HCT116 (cell line): ENCODE measurements around the gene IGFBP7. TPM values are rescaled to one million over a fixed set of nuclear protein-coding genes. Genes with fewer than 3 reads are reported as not detected.

Experiments
- ATAC-seq: fragments of 200-7000 bp; cut with Tn5 transposase; 2 replicates; pipeline ENCODE4 v1.9.1; 2020; ENCODE audit warnings: mild to moderate bottlenecking, moderate library complexity
- BruUV-seq: library from RNA; stranded (reverse); fragments of 400-500 nt; replicated peaks from 2 replicates; lab custom pipeline; 2021; lab: Mats Ljungman, UMichigan
- CTCF ChIA-PET: fragments of 300-600 bp; sonication (Branson Sonifier 250); formaldehyde crosslinking; loops from one replicate; lab custom pipeline; 2021; ENCODE audit warnings: antibody characterized with exemption; lab: Charles Lee
- POLR2A ChIA-PET: fragments of 300-600, 350-600 bp; sonication (Branson Sonifier 250); formaldehyde crosslinking; loops from one replicate; lab custom pipeline; 2021; ENCODE audit warnings: antibody characterized with exemption; lab: Charles Lee
- RAD21 ChIA-PET, 2 experiments: fragments of 300-600 bp; sonication (Branson Sonifier 250); formaldehyde crosslinking; loops; one replicate each; lab custom pipeline; 2023; ENCODE audit warnings: low total read pairs in 2 of 2; ENCODE audit not compliant: uncharacterized antibody in 2 of 2, unreplicated experiment in 2 of 2, low non-redundant PET in 1 of 2; lab: Charles Lee
- DNase-seq: peaks from one replicate; pipeline ENCODE4 v3.0.0-alpha.2; 2010; ENCODE audit warnings: low read depth, low spot score
- H2AFZ ChIP-seq: fragments of 200-600 bp; shearing (Covaris generic), sonication (generic); 2 replicates; pipeline ENCODE4 v1.6.1; 2017; ENCODE audit warnings: low read depth, mixed run types, mixed read lengths, antibody characterized with exemption, low read length; ENCODE audit not compliant: poor library complexity, severe bottlenecking
- H3K27ac ChIP-seq: 2 replicates; pipeline ENCODE4 v1.5.1; 2012; ENCODE audit warnings: low read depth, low read length
- H3K27me3 ChIP-seq: fragments of 200-600 bp; sonication (generic); 2 replicates; pipeline ENCODE4 v1.6.1; 2016; ENCODE audit warnings: mixed run types, low read length, mixed read lengths; ENCODE audit not compliant: insufficient read depth
- H3K36me3 ChIP-seq, 2 experiments: fragments of 200-500 bp in 1 of 2; fragments of 200-600 bp in 1 of 2; sonication (Bioruptor generic) in 1 of 2; sonication (generic) in 1 of 2; 2 replicates each; pipeline versions ENCODE4 v1.5.1 to v1.6.1; 2014 to 2016; ENCODE audit warnings: low read length in 2 of 2, inconsistent platforms in 1 of 2, mixed read lengths in 1 of 2, mixed run types in 1 of 2; ENCODE audit not compliant: insufficient read depth in 2 of 2, control insufficient read depth in 1 of 2
- H3K4me1 ChIP-seq, 2 experiments: fragments of 200-600 bp in 1 of 2; sonication (generic) in 1 of 2; 2 replicates each; pipeline versions ENCODE4 v1.5.1 to v1.6.1; 2012 to 2017; ENCODE audit warnings: low read length in 2 of 2, inconsistent platforms in 1 of 2, mild to moderate bottlenecking in 1 of 2, mixed read lengths in 1 of 2, mixed run types in 1 of 2, moderate library complexity in 1 of 2; ENCODE audit not compliant: insufficient read depth in 2 of 2, control insufficient read depth in 1 of 2
- H3K4me2 ChIP-seq: fragments of 200-600 bp; sonication (generic); 2 replicates; pipeline ENCODE4 v1.6.1; 2017; ENCODE audit warnings: mixed run types, low read length, mixed read lengths
- H3K4me3 ChIP-seq, 2 experiments: fragments of 200-600 bp in 1 of 2; sonication (generic) in 1 of 2; replicated peaks in 1 of 2; 2 replicates each; pipeline ENCODE4 v1.5.1; 2011 to 2016; ENCODE audit warnings: low read length in 2 of 2, control low read depth in 1 of 2, low read depth in 1 of 2, mild to moderate bottlenecking in 1 of 2, mixed read lengths in 1 of 2, mixed run types in 1 of 2
- H3K79me2 ChIP-seq: fragments of 200-600 bp; sonication (generic); 2 replicates; pipeline ENCODE4 v1.6.1; 2017; ENCODE audit warnings: mild to moderate bottlenecking, mixed run types, low read length, moderate library complexity, mixed read lengths; ENCODE audit not compliant: insufficient read depth
- H3K9ac ChIP-seq: fragments of 200-600 bp; sonication (generic); 2 replicates; pipeline ENCODE4 v1.6.1; 2016; ENCODE audit warnings: low read length, mixed read lengths
- H3K9me2 ChIP-seq: fragments of 200-600 bp; sonication (generic), shearing (Covaris generic); 2 replicates; pipeline ENCODE4 v1.6.1; 2017; ENCODE audit warnings: mixed run types, mild to moderate bottlenecking, moderate library complexity; ENCODE audit not compliant: insufficient read depth
- H3K9me3 ChIP-seq, 2 experiments: fragments of 200-500 bp in 1 of 2; fragments of 200-600 bp in 1 of 2; sonication (Bioruptor generic) in 1 of 2; sonication (generic) in 1 of 2; 2 replicates each; pipeline ENCODE4 v1.6.1; 2014 to 2017; ENCODE audit warnings: low read length in 2 of 2, mixed read lengths in 2 of 2, inconsistent platforms in 1 of 2, low read depth in 1 of 2, mild to moderate bottlenecking in 1 of 2, mixed run types in 1 of 2, moderate library complexity in 1 of 2; ENCODE audit not compliant: control insufficient read depth in 1 of 2, insufficient read depth in 1 of 2
- H4K20me1 ChIP-seq: fragments of 200-600 bp; sonication (generic), shearing (Covaris generic); 2 replicates; pipeline ENCODE4 v1.6.1; 2017; ENCODE audit warnings: mixed run types, mild to moderate bottlenecking, moderate library complexity; ENCODE audit not compliant: insufficient read depth
- CBX3 ChIP-seq: IDR thresholded peaks from 2 replicates; pipeline ENCODE4 v1.6.1; 2012; ENCODE audit warnings: low read depth
- CEBPB ChIP-seq: IDR thresholded peaks from 2 replicates; pipeline ENCODE4 v1.6.1; 2012; ENCODE audit warnings: low read depth
- EGR1 ChIP-seq: IDR thresholded peaks from 2 replicates; pipeline ENCODE4 v1.6.1; 2012; ENCODE audit warnings: low read depth
- ELF1 ChIP-seq: IDR thresholded peaks from 2 replicates; pipeline ENCODE4 v1.6.1; 2012; ENCODE audit warnings: low read depth, borderline replicate concordance
- EZH2 ChIP-seq: fragments of 200-600 bp; sonication (generic); IDR thresholded peaks from 2 replicates; pipeline ENCODE4 v1.6.1; 2017; ENCODE audit warnings: antibody characterized with exemption, mixed run types
- EZH2phosphoT487 ChIP-seq: fragments of 200-600 bp; IDR thresholded peaks from 2 replicates; pipeline ENCODE4 v1.6.1; 2018; ENCODE audit warnings: antibody characterized with exemption, borderline replicate concordance
- FOSL1 ChIP-seq: IDR thresholded peaks from 2 replicates; pipeline ENCODE4 v1.6.1; 2012; ENCODE audit warnings: low read depth
- JUND ChIP-seq: IDR thresholded peaks from 2 replicates; pipeline ENCODE4 v1.6.1; 2012
- POLR2A ChIP-seq: IDR thresholded peaks from 2 replicates; pipeline ENCODE4 v1.7.0; 2011; ENCODE audit warnings: borderline replicate concordance; ENCODE audit not compliant: insufficient read depth, insufficient read length; ENCODE audit errors: extremely low read depth
- POLR2AphosphoS5 ChIP-seq: IDR thresholded peaks from 2 replicates; pipeline ENCODE4 v1.6.1; 2011; ENCODE audit warnings: mild to moderate bottlenecking, low read depth, low read length, moderate library complexity
- RAD21 ChIP-seq: IDR thresholded peaks from 2 replicates; pipeline ENCODE4 v1.6.1; 2012; ENCODE audit warnings: low read depth, mild to moderate bottlenecking
- SP1 ChIP-seq: IDR thresholded peaks from 2 replicates; pipeline ENCODE4 v1.6.1; 2012; ENCODE audit warnings: low read depth
- SRF ChIP-seq: IDR thresholded peaks from 2 replicates; pipeline ENCODE4 v1.6.1; 2012; ENCODE audit warnings: low read depth
- TCF7L2 ChIP-seq: IDR thresholded peaks from 2 replicates; pipeline ENCODE4 v1.7.0; 2011; ENCODE audit warnings: borderline replicate concordance, inconsistent platforms; ENCODE audit not compliant: insufficient read depth, insufficient read length; ENCODE audit errors: extremely low read depth
- YY1 ChIP-seq: IDR thresholded peaks from 2 replicates; pipeline ENCODE4 v1.6.1; 2011; ENCODE audit warnings: low read length, low read depth, moderate library complexity, mild to moderate bottlenecking; ENCODE audit not compliant: insufficient replicate concordance; ENCODE audit errors: extremely low read depth
- ZFX ChIP-seq: fragments of 450-650 bp; IDR thresholded peaks from 2 replicates; pipeline ENCODE4 v1.6.1; 2017
- ZNF274 ChIP-seq: fragments of 200-500 bp; sonication (Bioruptor generic); IDR thresholded peaks from 2 replicates; pipeline ENCODE4 v1.6.1; 2014; ENCODE audit warnings: mild to moderate bottlenecking, low read depth, low read length, inconsistent platforms
- intact Hi-C: fragments of 100-400 bp; cut with micrococcal nuclease; formaldehyde crosslinking; loops from 2 replicates; pipeline ENCODE4 v1.10.0; 2022
- total RNA-seq: library from RNA; stranded (reverse); gene quantifications from one replicate; pipeline ENCODE4 v1.2.1, GENCODE V29; 2021; ENCODE audit not compliant: unreplicated experiment
- TF ChIP-seq, protein P1 (sequence below), 3 experiments: fragments of 200-600 bp in 1 of 3; sonication (generic) in 1 of 3; IDR thresholded peaks in 2 of 3; conservative IDR thresholded peaks in 1 of 3; 2 replicates each; pipeline ENCODE4 v1.5.1; 2012 to 2017; ENCODE audit warnings: low read depth in 2 of 3, low read length in 2 of 3, antibody characterized with exemption in 1 of 3, borderline replicate concordance in 1 of 3, control low read depth in 1 of 3, mild to moderate bottlenecking in 1 of 3, mixed read lengths in 1 of 3, mixed run types in 1 of 3, moderate library complexity in 1 of 3; ENCODE audit not compliant: insufficient read depth in 1 of 3
- TF ChIP-seq, protein P2 (sequence below): IDR thresholded peaks from 2 replicates; pipeline ENCODE4 v1.6.1; 2012
- TF ChIP-seq, protein P3 (sequence below): IDR thresholded peaks from 2 replicates; pipeline ENCODE4 v1.6.1; 2011; ENCODE audit warnings: mild to moderate bottlenecking, low read length, moderate library complexity; ENCODE audit not compliant: insufficient replicate concordance; ENCODE audit errors: extremely low read depth

The IGFBP7 gene
- total RNA-seq, 1 experiment from 2014 or later: 0.91 TPM

DNA sequence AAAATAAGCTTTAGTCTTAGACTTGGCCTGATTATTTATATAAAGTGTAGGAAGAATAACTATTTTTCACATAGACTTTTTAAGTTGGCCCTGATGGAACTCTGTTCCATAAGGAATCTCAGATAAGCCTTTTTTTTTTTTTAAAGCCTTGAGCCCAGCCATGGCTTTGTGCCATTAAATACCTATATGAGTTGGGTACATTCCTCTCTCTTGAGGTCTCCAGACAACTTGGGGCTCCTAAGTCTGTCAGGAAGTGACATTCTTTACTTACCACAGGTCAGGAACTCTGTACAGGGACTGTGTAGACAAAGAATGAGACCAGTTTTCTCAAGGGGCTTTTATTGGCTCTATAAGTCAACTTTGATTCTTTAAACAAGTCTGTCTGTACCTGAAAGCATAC lies 27.1 kb upstream of the IGFBP7 start:
- DNase-seq: no peak
- CTCF ChIA-PET: no interaction called here
- no peaks in the 10 kb centered on the region for H4K20me1 ChIP-seq
- no peaks in the 10 kb centered on the region for H3K79me2 ChIP-seq
- ATAC-seq: no peak
- RAD21 ChIA-PET: no interaction called here
- H3K27me3 ChIP-seq: peaks cover 8% of the 10 kb centered on the region; the same call in 1 of the 2 replicates
- H3K9me3 ChIP-seq: no peaks in the 10 kb centered on the region
- BruUV-seq: no TSS peak
- H3K36me3 ChIP-seq: no peaks in the 10 kb centered on the region
- POLR2A ChIA-PET: no interaction called here
- H3K4me2 ChIP-seq: no peak overlapping the region
- intact Hi-C loops: no loop called here
- H3K9me2 ChIP-seq: no peaks in the 10 kb centered on the region
- H2AFZ ChIP-seq: no peak overlapping the region
- TF ChIP-seq FOSL1 (no peak), POLR2A (no peak), ZNF274 (no peak), EGR1 (no peak), JUND (no peak), RAD21 (no peak), ZFX (no peak), EZH2 (no peak), ELF1 (no peak), YY1 (no peak), SP1 (no peak), POLR2AphosphoS5 (no peak), CBX3 (no peak), CEBPB (no peak), TCF7L2 (no peak), SRF (no peak), EZH2phosphoT487 (no peak)
- TF ChIP-seq, protein P1, sequence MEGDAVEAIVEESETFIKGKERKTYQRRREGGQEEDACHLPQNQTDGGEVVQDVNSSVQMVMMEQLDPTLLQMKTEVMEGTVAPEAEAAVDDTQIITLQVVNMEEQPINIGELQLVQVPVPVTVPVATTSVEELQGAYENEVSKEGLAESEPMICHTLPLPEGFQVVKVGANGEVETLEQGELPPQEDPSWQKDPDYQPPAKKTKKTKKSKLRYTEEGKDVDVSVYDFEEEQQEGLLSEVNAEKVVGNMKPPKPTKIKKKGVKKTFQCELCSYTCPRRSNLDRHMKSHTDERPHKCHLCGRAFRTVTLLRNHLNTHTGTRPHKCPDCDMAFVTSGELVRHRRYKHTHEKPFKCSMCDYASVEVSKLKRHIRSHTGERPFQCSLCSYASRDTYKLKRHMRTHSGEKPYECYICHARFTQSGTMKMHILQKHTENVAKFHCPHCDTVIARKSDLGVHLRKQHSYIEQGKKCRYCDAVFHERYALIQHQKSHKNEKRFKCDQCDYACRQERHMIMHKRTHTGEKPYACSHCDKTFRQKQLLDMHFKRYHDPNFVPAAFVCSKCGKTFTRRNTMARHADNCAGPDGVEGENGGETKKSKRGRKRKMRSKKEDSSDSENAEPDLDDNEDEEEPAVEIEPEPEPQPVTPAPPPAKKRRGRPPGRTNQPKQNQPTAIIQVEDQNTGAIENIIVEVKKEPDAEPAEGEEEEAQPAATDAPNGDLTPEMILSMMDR (IDR thresholded peaks at IDR 0.05 in 2 of 3, conservative IDR thresholded peaks at IDR 0.05 in 1 of 3; ENCODE audit: borderline replicate concordance in 1 of 3, insufficient read depth in 1 of 3, low read depth in 2 of 3, low read length in 2 of 3): no peak
- TF ChIP-seq, protein P2, sequence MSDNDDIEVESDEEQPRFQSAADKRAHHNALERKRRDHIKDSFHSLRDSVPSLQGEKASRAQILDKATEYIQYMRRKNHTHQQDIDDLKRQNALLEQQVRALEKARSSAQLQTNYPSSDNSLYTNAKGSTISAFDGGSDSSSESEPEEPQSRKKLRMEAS: no peak
- TF ChIP-seq, protein P3, sequence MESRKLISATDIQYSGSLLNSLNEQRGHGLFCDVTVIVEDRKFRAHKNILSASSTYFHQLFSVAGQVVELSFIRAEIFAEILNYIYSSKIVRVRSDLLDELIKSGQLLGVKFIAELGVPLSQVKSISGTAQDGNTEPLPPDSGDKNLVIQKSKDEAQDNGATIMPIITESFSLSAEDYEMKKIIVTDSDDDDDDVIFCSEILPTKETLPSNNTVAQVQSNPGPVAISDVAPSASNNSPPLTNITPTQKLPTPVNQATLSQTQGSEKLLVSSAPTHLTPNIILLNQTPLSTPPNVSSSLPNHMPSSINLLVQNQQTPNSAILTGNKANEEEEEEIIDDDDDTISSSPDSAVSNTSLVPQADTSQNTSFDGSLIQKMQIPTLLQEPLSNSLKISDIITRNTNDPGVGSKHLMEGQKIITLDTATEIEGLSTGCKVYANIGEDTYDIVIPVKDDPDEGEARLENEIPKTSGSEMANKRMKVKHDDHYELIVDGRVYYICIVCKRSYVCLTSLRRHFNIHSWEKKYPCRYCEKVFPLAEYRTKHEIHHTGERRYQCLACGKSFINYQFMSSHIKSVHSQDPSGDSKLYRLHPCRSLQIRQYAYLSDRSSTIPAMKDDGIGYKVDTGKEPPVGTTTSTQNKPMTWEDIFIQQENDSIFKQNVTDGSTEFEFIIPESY: no peak
- no peak overlapping the region for H3K9ac ChIP-seq
- H3K4me3 ChIP-seq: no peak overlapping the region
- H3K4me1 ChIP-seq: no peaks in the 10 kb centered on the region
- H3K27ac ChIP-seq: no peak overlapping the region
